SH-SY5Y (cell line): ENCODE results near the gene EXOG.

Experiments used
- GATA2 ChIP-seq: IDR thresholded peaks from 2 replicates; pipeline ENCODE4 v1.6.1; 2011; ENCODE audit warnings: mild to moderate bottlenecking, low read depth, low read length
- GATA3 ChIP-seq: IDR thresholded peaks from 2 replicates; pipeline ENCODE4 v1.6.1; 2011; ENCODE audit warnings: low read depth, mild to moderate bottlenecking, low read length, moderate library complexity

- TF ChIP-seq GATA2 (no peak), GATA3 (no peak)
These were observed 40.3 kb upstream of the EXOG start for GRCh38 chr3:38455639-38456430.
